B cell (primary cell): ENCODE measurements around the gene TPI1. TPM values are rescaled to one million over a fixed set of nuclear protein-coding genes. Genes with fewer than 3 reads are reported as not detected.
"Not testable (repeated sequence)": the region's sequence is repeated elsewhere in the genome, so short reads cannot be mapped to it uniquely, and the experiment has no call there.

ENCODE experiments used
- ATAC-seq: fragments of 200-7000 bp; cut with Tn5 transposase; one replicate; pipeline ENCODE4 v1.10.0; 2021; ENCODE audit warnings: low read depth, mild to moderate bottlenecking, moderate number of reproducible peaks, moderate library complexity
- CTCF ChIA-PET: fragments of 350-600 bp; sonication (Branson Sonifier 250); formaldehyde crosslinking; loops from one replicate; lab custom pipeline; 2021; ENCODE audit warnings: antibody characterized with exemption, inconsistent platforms; lab: Charles Lee
- POLR2A ChIA-PET: fragments of 350-600 bp; sonication (Branson Sonifier 250); formaldehyde crosslinking; loops from one replicate; lab custom pipeline; 2021; ENCODE audit warnings: antibody characterized with exemption; lab: Charles Lee
- DNase-seq: peaks from one replicate; pipeline ENCODE4 v3.0.0; 2013
- H2AFZ ChIP-seq: 2 replicates; pipeline ENCODE4 v1.6.1; 2012; ENCODE audit warnings: mild to moderate bottlenecking, low read depth, low read length; ENCODE audit not compliant: insufficient read depth, poor library complexity, severe bottlenecking
- H3K27ac ChIP-seq, 2 donors: 1 replicate in 1 of 2; 2 replicates in 1 of 2; pipeline ENCODE4 v1.5.1; 2012 to 2013; ENCODE audit warnings: low read length in 2 of 2, mild to moderate bottlenecking in 2 of 2, moderate library complexity in 1 of 2
- H3K27me3 ChIP-seq, 4 experiments: fragments of 200-600 bp in 1 of 4; sonication (generic) in 1 of 4; replicated peaks in 1 of 4; 1 replicate in 2 of 4; 2 replicates in 2 of 4; pipeline versions ENCODE4 v1.6.1 to v1.7.0; 2013 to 2016; ENCODE audit warnings: low read length in 3 of 4, mild to moderate bottlenecking in 2 of 4, mixed read lengths in 1 of 4, moderate library complexity in 1 of 4; ENCODE audit not compliant: insufficient read depth in 4 of 4, control insufficient read depth in 3 of 4; ENCODE audit errors: control extremely low read depth in 1 of 4
- H3K36me3 ChIP-seq, 2 experiments: replicated peaks in 1 of 2; 1 replicate in 1 of 2; 2 replicates in 1 of 2; pipeline versions ENCODE4 v1.6.1 to v1.7.1; 2013; ENCODE audit warnings: low read length in 1 of 2; ENCODE audit not compliant: insufficient read depth in 2 of 2, control insufficient read depth in 1 of 2; ENCODE audit errors: control extremely low read depth in 1 of 2, extremely low read depth in 1 of 2
- H3K4me1 ChIP-seq, 2 donors: fragments of 200-600 bp in 1 of 2; sonication (generic) in 1 of 2; 1 replicate in 1 of 2; 2 replicates in 1 of 2; pipeline versions ENCODE4 v1.5.1 to v1.6.1; 2013 to 2017; ENCODE audit warnings: low read length in 2 of 2; ENCODE audit not compliant: control insufficient read depth in 2 of 2, insufficient read depth in 2 of 2
- H3K4me2 ChIP-seq: replicated peaks from 2 replicates; pipeline ENCODE3; 2012; ENCODE audit warnings: mild to moderate bottlenecking, low read depth, low read length; ENCODE audit not compliant: poor library complexity, severe bottlenecking
- H3K4me3 ChIP-seq, 5 experiments: fragments of 200-600 bp in 1 of 5; sonication (generic) in 1 of 5; 1 replicate in 3 of 5; 2 replicates in 2 of 5; pipeline versions ENCODE4 v1.5.1 to v1.7.0; 2011 to 2016; ENCODE audit warnings: low read length in 4 of 5, mild to moderate bottlenecking in 4 of 5, low read depth in 2 of 5, control low read depth in 1 of 5, moderate library complexity in 1 of 5; ENCODE audit not compliant: insufficient read depth in 1 of 5; ENCODE audit errors: control extremely low read depth in 1 of 5, extremely low read depth in 1 of 5
- H3K79me2 ChIP-seq: fragments of 200-600 bp; sonication (generic); one replicate; pipeline ENCODE4 v1.6.0; 2016; ENCODE audit warnings: low read length; ENCODE audit not compliant: control insufficient read depth, insufficient read depth
- H3K9ac ChIP-seq: fragments of 200-600 bp; sonication (generic); 2 replicates; pipeline ENCODE4 v1.6.1; 2017; ENCODE audit warnings: mild to moderate bottlenecking, low read length, moderate library complexity
- H3K9me3 ChIP-seq, 3 donors: one replicate each; pipeline versions ENCODE4 v1.6.1 to v1.7.1; 2013; ENCODE audit warnings: low read length in 2 of 3; ENCODE audit not compliant: control insufficient read depth in 2 of 3, insufficient read depth in 1 of 3; ENCODE audit errors: control extremely low read depth in 1 of 3
- H4K20me1 ChIP-seq: 2 replicates; pipeline ENCODE4 v1.6.0; 2012; ENCODE audit warnings: mild to moderate bottlenecking, low read length; ENCODE audit not compliant: insufficient read depth, control insufficient read depth, poor library complexity, severe bottlenecking
- H3K27ac Mint-ChIP-seq: one replicate; pipeline ENCODE4 v1.8.0; 2021; ENCODE audit warnings: mixed read lengths
- H3K27me3 Mint-ChIP-seq: one replicate; pipeline ENCODE4 v1.8.0; 2021; ENCODE audit warnings: mixed read lengths
- H3K4me1 Mint-ChIP-seq: one replicate; pipeline ENCODE4 v1.8.0; 2021; ENCODE audit warnings: mixed read lengths
- H3K4me3 Mint-ChIP-seq: one replicate; pipeline ENCODE4 v1.8.0; 2021; ENCODE audit warnings: mixed read lengths
- H3K9me3 Mint-ChIP-seq: one replicate; pipeline ENCODE4 v1.8.0; 2022; ENCODE audit warnings: mixed read lengths; ENCODE audit not compliant: insufficient read depth
- CTCF ChIP-seq: fragments of 200-600 bp; IDR thresholded peaks from one replicate; pipeline ENCODE4 v1.8.0; 2022; ENCODE audit warnings: antibody characterized with exemption, mild to moderate bottlenecking
- EZH2 ChIP-seq: IDR thresholded peaks from 2 replicates; pipeline ENCODE4 v1.6.1; 2012; ENCODE audit warnings: borderline replicate concordance, low read depth, mild to moderate bottlenecking, moderate library complexity, low read length; ENCODE audit not compliant: insufficient read depth, poor library complexity, severe bottlenecking
- WGBS: methylation state at CpG from one replicate; pipeline ENCODE4 v1.1.5; 2013; ENCODE audit warnings: missing lambda C conversion rate; ENCODE audit not compliant: insufficient coverage; 5-methylcytosine and 5-hydroxymethylcytosine counted together
- intact Hi-C: fragments of 100-400 bp; cut with micrococcal nuclease; formaldehyde crosslinking; loops from one replicate; pipeline ENCODE4 v1.10.0; 2022
- polyA plus RNA-seq: library from polyadenylated mRNA; depleted of rRNA; stranded (reverse); fragments of >200 nt; gene quantifications from 2 replicates; pipeline ENCODE4 v1.2.3, GENCODE V29; 2012
- total RNA-seq, 2 donors: library from RNA; stranded (reverse); fragments of 120-200 nt in 1 of 2; gene quantifications; 1 replicate in 1 of 2; 2 replicates in 1 of 2; pipeline versions ENCODE4 v1.2.3 to v1.2.4, GENCODE V29; 2013 to 2022

Gene TPI1
- total and polyA plus RNA-seq, 2 donors (not counting 1 experiment from before 2014, with no cell fraction given) = 181 to 187 TPM

- WGBS = 87% methylated on average over 3 of the region's 5 CpGs
- ATAC-seq = no peak
- H3K27ac ChIP-seq = peak overlapping the region; percentile 93 to 94
- Mint-ChIP-seq H3K27ac (peak overlapping the region; percentile 91), H3K4me1 (peaks cover 15% of the 10 kb centered on the region), H3K4me3 (peak overlapping the region; percentile 87), H3K9me3 (no peaks in the 10 kb centered on the region), H3K27me3 (no peaks in the 10 kb centered on the region)
- intact Hi-C loops = loop anchor here (1.0 kb wide), 8 partner anchors 13 to 138 kb away; partner anchors contain the start of genes EMG1, LPCAT3, LRRC23 and MLF2
- H3K9ac ChIP-seq = peak overlapping the region; percentile 68
- ChIA-PET POLR2A (interaction anchor here (0.6 to 1.6 kb wide), 12 partner anchors 10 to 78 kb away, joined by 3 to 30 read pairs (median 4); partner anchors contain the start of genes C12orf57, CDCA3, ENO2 and RNU7-1), CTCF (interaction anchor here (0.7 to 2.7 kb wide), 25 partner anchors 8 to 338 kb away, joined by 3 to 77 read pairs (median 5); partner anchors contain the start of genes C12orf57, CDCA3, ENO2 and LPCAT3)
- H3K4me1 ChIP-seq = peaks cover 9 to 13% of the 10 kb centered on the region in 2 donors
- H3K36me3 ChIP-seq = no peaks in the 10 kb centered on the region
- TF ChIP-seq CTCF (no peak), EZH2 (no peak)
- DNase-seq = no peak
- H3K79me2 ChIP-seq = peaks cover 4% of the 10 kb centered on the region
- peak overlapping the region; percentile 79 for H2AFZ ChIP-seq
- H4K20me1 ChIP-seq = no peaks in the 10 kb centered on the region
- H3K9me3 ChIP-seq = no peaks in the 10 kb centered on the region
- no peaks in the 10 kb centered on the region for H3K27me3 ChIP-seq
- peak overlapping the region; percentile 75 for H3K4me2 ChIP-seq
- H3K4me3 ChIP-seq = peak overlapping the region; percentile 61 to 79 (median 76)
These were observed 24.3 kb downstream of the TPI1 start for GRCh38 chr12:6891646-6892001.

- H3K4me2 ChIP-seq, H2AFZ ChIP-seq, H3K4me3 ChIP-seq, H3K9ac ChIP-seq, ATAC-seq, H3K9me3 ChIP-seq, H3K27me3 ChIP-seq, H3K79me2 ChIP-seq, intact Hi-C loops, DNase-seq, H3K9me3 Mint-ChIP-seq, H3K27me3 Mint-ChIP-seq, H3K27ac ChIP-seq, H3K36me3 ChIP-seq, H4K20me1 ChIP-seq: not testable (repeated sequence)
- peaks cover 9 to 13% of the 10 kb centered on the region in 2 donors for H3K4me1 ChIP-seq
- 100% methylated on average over 3 of the region's 3 CpGs for WGBS
- Mint-ChIP-seq H3K4me1 (peaks cover 15% of the 10 kb centered on the region), H3K4me3 (peak overlapping the region; percentile 87), H3K27ac (peak overlapping the region; percentile 44)
- POLR2A ChIA-PET = interaction anchor here (0.7 kb wide), 1 partner anchor 13 kb away, joined by 7 read pairs; no protein-coding TSS in a partner anchor
- CTCF ChIA-PET = interaction anchor here (1.1 to 2.7 kb wide), 2 partner anchors 14 to 20 kb away, joined by 4 to 77 read pairs; partner anchors contain the start of gene SPSB2
These were observed 25.4 kb downstream of the TPI1 start for GRCh38 chr12:6892683-6893082.
